Measurements from ENCODE around the gene MATR3.

DNA sequence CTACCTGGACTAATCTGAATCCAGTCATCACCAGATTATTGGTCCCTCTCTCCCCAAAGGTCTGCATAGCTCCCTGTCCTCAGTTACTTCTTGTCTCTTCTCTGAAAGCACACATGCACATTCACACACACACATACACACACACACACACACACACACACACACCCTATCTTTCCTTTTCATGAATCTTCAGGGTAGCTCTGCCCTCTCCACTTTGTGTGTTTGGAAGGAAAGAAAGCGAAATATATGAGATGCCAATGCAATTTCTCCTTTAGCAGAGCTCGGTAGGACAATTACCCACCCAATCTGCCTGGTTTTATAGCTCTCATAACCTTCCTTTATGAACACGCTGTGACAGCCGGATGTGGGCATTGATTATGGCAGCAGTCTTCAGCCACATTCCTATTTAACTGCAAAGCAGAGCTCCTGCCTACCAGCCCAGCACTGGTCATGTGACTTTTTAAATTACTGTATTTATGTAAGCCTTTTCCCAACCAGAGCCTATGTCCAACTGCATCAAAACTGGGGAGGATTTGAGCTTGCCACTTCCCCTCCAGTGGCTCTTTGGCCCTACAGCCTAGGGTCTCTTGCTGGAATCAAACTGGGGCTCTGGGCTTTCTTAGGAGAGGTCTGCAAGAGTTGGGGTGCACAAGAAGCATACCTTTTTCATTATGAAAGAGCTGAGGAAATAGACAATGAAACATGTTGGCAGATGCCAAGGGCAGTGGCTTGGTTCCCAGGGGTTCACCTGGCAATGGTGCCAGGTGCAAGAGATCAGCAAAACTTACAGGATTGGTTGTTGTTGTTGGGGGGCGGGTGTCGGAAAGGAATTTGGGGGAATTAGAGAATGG lies 20.8 kb upstream of the MATR3 start:
- TF ChIP-seq GATA2 (IDR thresholded peaks at IDR 0.05; ENCODE audit: low read depth, low read length) (no peak), GATA3 (IDR thresholded peaks at IDR 0.05; ENCODE audit: low read depth, low read length) (no peak)
